GM10248 (cell line): ENCODE results near the gene ADAM11.

Experiments used
- CTCF ChIA-PET: fragments of 300-600 bp; sonication (Branson Sonifier 250); formaldehyde crosslinking; extraction: SDS; loops from one replicate; lab custom pipeline; 2021; ENCODE audit warnings: antibody characterized with exemption; lab: Yijun Ruan, JAX
- POLR2A ChIA-PET: fragments of 350-650 bp; sonication (Branson Sonifier 250); formaldehyde crosslinking; extraction: SDS; loops from one replicate; lab custom pipeline; 2020; ENCODE audit warnings: antibody characterized with exemption; lab: Yijun Ruan, JAX
- DNase-seq: peaks from one replicate; pipeline ENCODE4 v3.0.0; 2012; ENCODE audit errors: extremely low spot score
- CTCF ChIP-seq: IDR thresholded peaks from 2 replicates; pipeline ENCODE4 v1.5.1; 2012; ENCODE audit warnings: mild to moderate bottlenecking, low read depth; ENCODE audit errors: extremely low read depth, missing control alignments, control extremely low read depth

ADAM11 gene

GRCh38 chr17:44780161-44780560 lies 21.4 kb downstream of the ADAM11 start:
- POLR2A ChIA-PET = no interaction called here
- no peak for DNase-seq
- TF ChIP-seq CTCF = no peak

GRCh38 chr17:44780845-44781480 lies 22.2 kb downstream of the ADAM11 start:
- POLR2A ChIA-PET = no interaction called here
- TF ChIP-seq CTCF = no peak
- CTCF ChIA-PET = interaction anchor here (0.7 to 17.1 kb wide), 11 partner anchors 9 to 354 kb away, joined by 3 to 454 read pairs (median 7); partner anchors contain the start of gene ACBD4
- DNase-seq = no peak

More at GRCh38 chr17:44780161-44780560, 21.4 kb downstream of the ADAM11 start:
- CTCF ChIA-PET = interaction anchor here (0.6 to 17.1 kb wide), 27 partner anchors 13 to 369 kb away, joined by 3 to 454 read pairs (median 7); partner anchors contain the start of genes ACBD4, ADAM11 and HIGD1B

GRCh38 chr17:44781551-44782325 lies 22.9 kb downstream of the ADAM11 start:
- POLR2A ChIA-PET = no interaction called here
- CTCF ChIA-PET = interaction anchor here (0.7 to 17.1 kb wide), 7 partner anchors 10 to 354 kb away, joined by 3 to 454 read pairs (median 3); partner anchors contain the start of gene ACBD4
- no peak for TF ChIP-seq CTCF
- DNase-seq = no peak

- DNase-seq = no peak
- CTCF ChIA-PET = interaction anchor here (0.8 to 17.1 kb wide), 6 partner anchors 11 to 353 kb away, joined by 3 to 454 read pairs (median 4); partner anchors contain the start of gene ACBD4
- no peak for TF ChIP-seq CTCF
- POLR2A ChIA-PET = interaction anchor here (0.5 kb wide), 1 partner anchor 366 kb away, joined by 11 read pairs; the partner anchor contains the start of gene HEXIM1
Measured at GRCh38 chr17:44782326-44782850, 23.6 kb downstream of the ADAM11 start.

GRCh38 chr17:44785921-44786320 lies 27.1 kb downstream of the ADAM11 start:
- POLR2A ChIA-PET = interaction anchor here (0.6 kb wide), 2 partner anchors 300 to 362 kb away, joined by 3 to 4 read pairs; partner anchors contain the start of gene HEXIM1
- no peak for TF ChIP-seq CTCF
- CTCF ChIA-PET = interaction anchor here (1.0 to 17.1 kb wide), 4 partner anchors 9 to 77 kb away, joined by 3 to 454 read pairs (median 4); no protein-coding TSS in a partner anchor
- DNase-seq = no peak

GRCh38 chr17:44786551-44787081 lies 27.8 kb downstream of the ADAM11 start:
- TF ChIP-seq CTCF = no peak
- no peak for DNase-seq
- ChIA-PET POLR2A (no interaction called here), CTCF (interaction anchor here (1.0 to 17.1 kb wide), 3 partner anchors 8 to 76 kb away, joined by 3 to 454 read pairs (median 3); no protein-coding TSS in a partner anchor)
